PFSK-1 (cell line): Measurements from ENCODE around the gene JPH4.

ENCODE experiments used
- FOXP2 ChIP-seq: optimal IDR thresholded peaks from 2 replicates; pipeline ENCODE3; 2011; ENCODE audit warnings: borderline replicate concordance, control low read depth, inconsistent platforms; ENCODE audit not compliant: insufficient read depth; ENCODE audit errors: extremely low read length, extremely low read depth
- POLR2AphosphoS5 ChIP-seq: IDR thresholded peaks from 2 replicates; pipeline ENCODE4 v1.6.1; 2012; ENCODE audit warnings: low read depth, mild to moderate bottlenecking, control low read depth, low read length, moderate library complexity
- TAF1 ChIP-seq: IDR thresholded peaks from 2 replicates; pipeline ENCODE4 v1.6.1; 2012; ENCODE audit warnings: low read length, control low read depth, borderline replicate concordance; ENCODE audit not compliant: insufficient read depth

DNA sequence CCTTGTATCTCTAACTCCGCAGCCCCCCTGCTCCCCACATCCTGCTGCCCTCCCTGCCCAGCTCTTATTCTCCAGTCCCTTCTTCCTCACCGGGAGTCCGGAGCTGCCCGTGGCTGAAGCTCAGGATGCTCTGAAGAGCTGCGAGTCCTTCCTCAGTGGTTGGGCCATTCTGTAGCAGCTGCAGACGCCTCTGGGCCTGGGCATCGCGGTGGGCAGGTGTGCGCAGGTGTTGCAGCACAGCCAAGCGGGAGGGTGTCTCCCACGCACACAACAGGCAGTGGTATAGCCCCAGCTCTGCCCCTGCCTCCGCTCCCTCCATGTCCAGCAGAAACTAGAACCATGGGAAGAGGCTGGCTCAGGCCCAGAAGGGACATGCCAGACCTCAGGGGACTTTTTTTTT is 47.2 kb downstream of the JPH4 start:
- TF ChIP-seq FOXP2 (no peak), POLR2AphosphoS5 (no peak), TAF1 (no peak)
